Stromal cell of bone marrow (primary cell): ENCODE measurements around the gene TMEFF2.

Experiments used
- DNase-seq: peaks from one replicate; pipeline ENCODE4 v3.0.0-alpha.2; 2012; ENCODE audit warnings: low read depth

Gene TMEFF2

DNA sequence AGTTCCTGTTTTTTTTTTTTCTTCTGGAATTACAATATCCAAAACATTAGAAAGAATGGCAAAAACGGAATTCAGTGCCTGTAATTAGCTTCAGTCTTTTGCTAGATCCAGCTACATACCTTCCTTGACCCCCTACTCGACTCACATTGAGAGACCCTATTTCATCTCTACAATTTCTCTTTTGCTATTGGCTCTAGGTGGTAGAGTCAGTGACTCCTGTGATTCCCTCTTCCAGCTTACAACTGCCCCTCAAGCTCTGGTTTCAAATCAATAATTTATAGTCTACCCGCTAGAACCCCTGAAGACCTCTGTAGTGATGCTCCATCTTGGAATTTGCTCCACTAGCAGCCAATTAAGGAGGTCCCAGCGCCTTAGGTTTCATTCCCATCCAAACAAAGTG, 125.8 kb downstream of the TMEFF2 start:
- no peak for DNase-seq

DNA sequence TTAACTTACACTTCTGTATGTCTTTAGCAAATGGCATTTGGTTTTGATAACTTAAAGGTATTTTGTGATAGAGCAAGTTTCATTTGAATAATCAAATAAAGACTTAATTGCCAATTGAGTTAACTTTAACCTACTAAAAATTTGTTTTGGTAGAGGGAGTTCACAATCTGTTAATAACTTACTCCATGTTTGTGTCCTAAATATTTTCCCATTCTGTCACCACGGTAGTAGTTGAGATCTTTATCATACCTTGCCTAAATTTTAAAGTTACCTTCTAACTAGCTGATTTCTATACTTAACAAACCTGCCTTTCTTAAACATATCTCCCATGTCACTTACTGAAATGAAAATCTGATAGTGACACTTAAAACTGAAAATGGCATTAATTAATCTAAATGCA, 127.1 kb downstream of the TMEFF2 start:
- no peak for DNase-seq

DNA sequence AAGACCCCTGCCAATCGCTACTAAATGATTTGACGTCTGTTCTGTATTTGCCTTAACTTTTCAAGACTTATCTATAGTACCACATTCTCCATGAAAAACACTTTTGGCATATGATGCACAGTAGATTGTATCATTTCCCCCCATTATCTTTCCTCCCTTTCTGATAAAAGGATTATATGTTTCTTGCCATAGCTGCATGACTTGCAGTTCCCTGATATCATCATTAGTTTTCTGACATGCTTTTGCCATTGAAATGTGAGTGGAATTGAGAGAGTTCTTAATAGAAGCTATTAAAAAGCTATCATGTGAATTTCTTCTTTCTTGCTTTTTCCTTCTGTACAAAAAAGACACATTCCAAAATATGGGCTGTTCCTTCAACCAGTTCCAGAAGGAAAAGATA, 130.3 kb downstream of the TMEFF2 start:
- DNase-seq: no peak

DNA sequence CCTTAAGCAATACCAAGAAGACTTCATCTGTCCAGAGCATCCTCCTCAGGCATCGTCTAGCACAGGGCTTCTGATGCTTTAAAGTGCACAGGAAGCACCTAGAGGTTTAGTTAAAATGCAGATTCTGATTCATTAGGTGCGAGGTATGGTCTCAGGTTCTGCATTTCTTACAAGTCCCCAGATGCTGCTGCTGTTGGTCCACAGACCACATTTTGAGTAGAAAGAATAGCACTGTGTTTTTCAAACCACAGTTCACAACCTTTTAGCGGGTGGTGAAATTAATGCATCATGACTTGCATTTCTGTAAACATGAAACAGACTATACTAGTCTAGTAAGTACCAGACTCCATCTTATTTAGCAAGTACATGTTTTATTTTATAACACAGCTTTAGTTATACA, 134.6 kb downstream of the TMEFF2 start:
- no peak for DNase-seq

DNA sequence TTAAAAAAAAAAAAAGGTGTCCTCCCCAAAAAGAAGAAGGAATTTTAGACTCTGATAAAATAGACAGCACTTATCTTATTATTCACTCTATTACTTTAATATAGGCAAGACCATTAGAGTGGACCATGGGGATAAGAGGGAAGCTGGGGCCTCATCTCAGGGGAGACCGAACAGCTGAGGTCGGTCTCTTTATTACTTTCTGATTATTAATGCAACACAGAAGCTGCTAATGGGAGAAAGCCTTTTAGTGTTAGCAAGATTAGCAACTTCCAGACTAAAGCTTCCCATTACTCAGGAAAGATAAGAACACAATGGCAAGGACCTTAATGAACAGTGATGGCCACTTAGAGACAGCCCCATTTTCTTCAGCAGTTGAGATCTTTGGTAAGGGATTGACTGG, 135.5 kb downstream of the TMEFF2 start:
- DNase-seq: no peak

DNA sequence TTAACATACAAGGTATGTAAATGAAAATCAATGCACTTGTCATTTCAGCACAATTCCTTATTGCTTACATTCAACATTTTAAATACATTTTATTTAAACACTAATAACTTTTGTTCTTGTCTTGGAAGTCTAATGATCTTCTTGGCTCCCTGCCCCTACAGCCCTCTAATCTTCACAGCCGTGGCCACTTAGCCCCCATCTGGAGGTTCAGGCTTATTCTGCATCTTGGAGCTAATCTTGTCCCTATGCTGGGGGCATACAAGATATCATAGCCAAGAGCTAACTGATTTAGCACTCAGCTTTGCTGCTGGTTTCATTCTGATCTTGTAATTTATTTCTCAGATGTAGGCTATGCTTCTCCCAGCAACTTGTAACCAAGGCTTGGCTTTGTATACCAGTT, 140.8 kb downstream of the TMEFF2 start:
- no peak for DNase-seq

DNA sequence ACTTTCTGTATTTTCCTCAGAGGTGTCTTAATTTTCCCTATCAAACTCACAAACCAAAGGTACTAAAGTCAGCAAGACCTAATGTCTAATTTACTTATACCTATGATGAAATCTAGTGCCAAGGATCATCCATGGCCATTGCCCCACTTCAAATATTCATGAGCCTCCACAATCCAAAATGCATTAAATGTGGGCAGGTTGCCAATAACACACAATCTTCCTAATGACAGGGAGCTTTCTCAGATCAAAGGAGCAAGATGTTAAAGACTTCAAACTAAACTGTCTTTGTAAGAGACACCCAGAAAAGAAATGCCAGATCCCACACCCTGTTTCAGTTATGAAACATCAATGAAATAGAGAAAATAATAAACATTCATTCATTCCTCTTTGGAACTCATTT, 143.2 kb downstream of the TMEFF2 start:
- no peak for DNase-seq

DNA sequence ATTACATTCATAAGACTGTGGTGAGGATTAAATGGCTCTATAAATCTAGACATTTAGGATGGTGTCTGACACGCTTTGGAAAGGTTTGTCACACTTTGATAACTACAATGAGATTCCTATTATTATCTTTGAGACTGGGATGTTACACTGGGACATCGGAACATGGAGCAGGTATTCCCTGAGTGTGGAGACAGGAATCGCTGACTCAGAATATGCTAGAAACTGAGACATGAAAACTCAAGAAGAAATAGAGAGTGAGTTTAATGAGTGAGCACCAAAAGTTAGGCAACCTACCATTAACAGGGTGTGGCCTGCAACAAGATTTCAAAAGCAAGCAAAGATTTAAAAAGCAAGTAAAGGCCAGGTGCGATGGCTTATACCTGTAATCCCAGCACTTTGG, 145.4 kb downstream of the TMEFF2 start:
- no peak for DNase-seq

DNA sequence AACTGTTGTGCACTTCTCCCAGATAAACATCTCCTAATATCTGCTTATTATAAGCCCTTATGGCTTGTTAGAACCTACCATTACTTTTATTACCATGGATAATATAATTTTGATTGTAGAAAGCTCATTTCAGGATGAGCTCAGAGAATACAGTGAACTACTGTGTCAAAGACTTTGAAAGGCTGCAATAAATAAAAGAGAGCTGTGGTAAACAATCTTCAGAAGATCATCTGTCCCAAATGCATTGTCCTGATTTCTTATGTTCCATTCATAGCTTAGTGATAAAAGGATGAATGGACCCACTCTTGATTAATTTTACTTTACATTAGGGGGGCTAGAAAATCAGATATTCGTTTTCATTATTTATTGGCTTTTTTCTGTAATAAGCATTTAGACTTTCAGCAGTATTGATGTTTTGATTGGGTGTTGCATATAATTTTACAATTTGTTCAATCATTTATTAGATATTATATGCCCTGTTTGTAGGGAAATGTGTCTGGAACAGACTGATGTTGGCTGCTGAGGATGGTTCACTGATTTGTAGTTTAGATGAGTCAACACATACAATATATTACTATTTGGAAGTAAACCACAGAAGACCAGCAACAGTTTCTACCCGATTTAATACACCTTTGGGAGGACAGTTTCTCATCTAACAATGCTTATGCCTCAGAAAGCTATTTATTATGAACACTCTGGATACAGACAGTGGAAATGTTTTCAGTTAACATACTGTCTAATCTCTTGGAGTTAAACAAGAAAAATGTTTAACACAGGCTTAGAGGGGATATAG, 147.2 kb downstream of the TMEFF2 start:
- DNase-seq: no peak

DNA sequence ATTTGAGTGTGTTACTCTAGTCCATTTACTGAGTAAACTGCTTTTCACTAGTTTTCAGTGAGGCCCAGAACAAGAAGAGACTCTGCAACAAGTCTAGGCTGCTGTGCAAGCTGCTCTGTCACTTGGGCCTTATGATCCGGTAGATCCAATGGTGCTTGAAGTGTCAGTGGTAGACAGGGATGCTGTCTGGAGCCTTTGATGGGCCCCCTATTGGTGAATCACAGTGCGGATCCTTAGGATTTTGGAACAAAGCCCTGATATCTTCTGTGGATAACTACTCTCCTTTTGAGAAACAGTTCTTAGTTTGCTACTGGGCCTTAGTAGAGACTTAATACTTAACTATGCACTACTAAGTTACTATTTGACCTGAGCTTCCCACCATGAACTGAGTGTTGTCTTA, 150.2 kb downstream of the TMEFF2 start:
- DNase-seq: no peak

DNA sequence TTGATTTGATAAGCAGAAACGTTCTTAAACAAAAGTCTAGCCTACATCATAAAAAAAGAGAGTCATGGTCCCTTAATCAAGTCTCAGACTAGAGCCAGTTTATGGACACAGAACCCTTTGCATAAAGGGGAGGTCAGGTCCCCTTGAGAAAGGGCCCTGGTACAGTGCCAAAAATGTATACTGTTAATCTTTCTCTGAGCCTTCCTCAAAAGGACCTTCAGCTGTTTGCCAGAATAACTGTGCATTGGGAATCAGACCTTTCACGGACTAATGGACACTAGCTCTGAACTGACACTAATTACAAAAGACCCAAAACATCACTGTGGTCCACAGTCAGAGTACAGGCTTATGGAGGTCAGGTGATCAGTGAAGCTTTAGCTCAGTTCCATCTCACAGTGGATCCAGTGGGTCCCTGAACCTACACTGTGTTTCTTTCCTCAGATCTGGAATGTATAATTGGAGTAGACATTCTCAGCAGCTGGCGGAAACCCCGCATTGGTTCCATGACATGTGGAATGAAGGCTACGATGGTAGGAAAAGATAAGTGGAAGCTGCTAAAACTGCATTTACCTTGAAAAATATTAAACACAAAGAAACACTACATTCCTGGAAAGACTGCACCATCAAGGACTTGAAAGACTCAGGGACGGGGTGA, 151.4 kb downstream of the TMEFF2 start:
- no peak for DNase-seq

DNA sequence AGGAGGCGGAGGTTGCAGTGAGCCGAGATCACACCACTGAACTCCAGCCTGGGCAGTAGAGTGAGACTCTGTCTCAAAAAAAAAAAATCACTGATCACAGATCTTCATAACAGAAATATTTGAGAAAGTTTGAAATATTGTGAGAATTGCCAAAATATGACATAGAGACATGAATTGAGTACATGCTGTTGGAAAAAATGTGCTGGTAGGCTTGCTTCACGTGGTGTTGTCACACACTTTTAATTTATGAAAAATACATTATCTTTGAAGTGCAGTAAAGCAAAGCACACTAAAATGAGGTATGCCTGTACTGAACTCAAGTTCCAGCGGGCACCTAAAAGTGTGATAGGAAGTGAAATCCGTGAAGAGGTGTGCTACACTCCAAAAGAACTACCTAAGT, 152.6 kb downstream of the TMEFF2 start:
- DNase-seq: no peak

DNA sequence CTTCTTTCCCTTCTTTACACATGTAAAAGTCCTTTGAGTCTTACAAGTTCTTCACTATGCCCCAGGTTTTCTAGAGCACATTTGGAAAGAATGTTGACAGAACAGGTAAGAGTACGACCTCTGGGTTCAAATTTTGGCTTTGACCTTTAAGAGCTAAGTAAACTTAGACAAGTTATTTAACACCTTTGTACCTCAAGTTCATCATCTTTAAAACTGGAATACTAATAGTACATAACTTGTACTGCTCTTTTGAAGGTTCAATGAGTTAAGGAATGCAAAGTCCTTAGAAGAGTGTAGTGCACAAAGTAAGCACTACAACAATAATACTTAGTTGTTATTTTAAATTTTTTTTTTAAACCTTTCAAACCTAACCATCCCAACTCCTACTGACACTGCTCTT, 156.6 kb downstream of the TMEFF2 start:
- no peak for DNase-seq

DNA sequence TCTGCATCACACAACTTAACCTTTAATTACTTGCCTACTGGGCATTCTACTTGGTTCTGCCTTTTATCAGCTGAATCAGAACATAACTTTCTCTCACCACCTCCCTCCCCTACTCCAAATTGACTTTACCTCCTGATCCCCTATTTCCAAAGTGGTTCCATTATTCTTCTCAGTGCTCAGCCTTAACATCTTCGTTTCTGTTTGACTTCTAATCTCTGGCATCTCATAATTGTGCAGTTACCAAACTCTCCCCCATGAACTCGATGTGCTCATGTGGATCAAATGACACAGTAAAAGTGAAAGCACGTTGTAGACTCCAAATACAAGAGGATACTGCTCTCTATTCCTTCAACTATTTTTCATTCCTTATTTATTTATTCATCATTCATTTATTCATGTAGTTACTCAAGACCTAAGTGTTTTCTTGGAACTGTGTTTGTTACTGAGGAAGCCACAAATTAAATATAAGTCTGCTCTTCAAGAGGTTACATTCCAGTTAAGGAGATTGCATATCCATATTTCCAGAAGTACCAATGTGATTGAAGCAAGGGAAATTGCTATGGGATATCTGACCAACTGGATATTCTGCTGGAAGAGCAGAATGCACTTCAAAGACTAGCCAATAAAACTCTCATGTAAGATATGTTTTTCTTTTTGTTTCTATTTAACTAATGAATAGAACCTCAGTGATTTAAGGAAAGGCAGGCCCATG, 158.8 kb downstream of the TMEFF2 start:
- peak; percentile 41 for DNase-seq

DNA sequence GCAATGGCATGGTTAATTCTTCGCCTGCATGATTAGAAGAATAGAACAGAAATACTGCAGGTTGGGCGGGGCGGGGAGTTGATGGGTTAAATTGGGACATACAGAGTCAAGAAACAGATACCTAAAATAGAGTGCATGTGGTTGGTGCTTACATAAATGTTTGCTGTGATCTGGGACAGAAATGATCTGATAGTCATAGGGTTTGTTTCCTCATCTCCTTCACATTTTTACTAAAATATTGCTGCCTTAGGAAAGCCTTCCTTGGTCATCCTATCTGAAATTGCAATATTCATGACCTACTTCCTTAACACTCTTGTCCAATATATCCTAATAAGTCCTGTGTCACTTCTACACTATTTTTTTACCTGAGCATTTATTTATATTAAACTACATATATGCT, 163.9 kb downstream of the TMEFF2 start:
- no peak for DNase-seq

DNA sequence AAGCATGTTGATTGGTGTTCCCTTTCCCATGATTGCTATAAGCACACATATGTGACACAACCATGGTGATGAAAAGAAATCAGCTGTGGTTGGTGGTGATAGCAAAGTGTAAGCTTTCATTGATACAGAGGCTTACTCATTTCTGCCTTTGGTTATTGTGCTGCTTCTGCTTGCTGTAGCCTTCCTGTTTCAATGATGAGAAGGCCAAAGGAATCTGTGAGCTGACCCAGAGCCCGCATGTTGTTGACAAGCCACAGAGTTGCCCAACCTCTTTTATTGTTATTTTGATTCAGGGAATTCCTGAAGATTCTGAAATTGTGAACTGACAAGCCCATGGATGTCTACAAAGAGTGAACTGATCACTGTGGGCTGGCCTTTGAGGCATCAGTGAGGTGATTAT, 164.4 kb downstream of the TMEFF2 start:
- no peak for DNase-seq

DNA sequence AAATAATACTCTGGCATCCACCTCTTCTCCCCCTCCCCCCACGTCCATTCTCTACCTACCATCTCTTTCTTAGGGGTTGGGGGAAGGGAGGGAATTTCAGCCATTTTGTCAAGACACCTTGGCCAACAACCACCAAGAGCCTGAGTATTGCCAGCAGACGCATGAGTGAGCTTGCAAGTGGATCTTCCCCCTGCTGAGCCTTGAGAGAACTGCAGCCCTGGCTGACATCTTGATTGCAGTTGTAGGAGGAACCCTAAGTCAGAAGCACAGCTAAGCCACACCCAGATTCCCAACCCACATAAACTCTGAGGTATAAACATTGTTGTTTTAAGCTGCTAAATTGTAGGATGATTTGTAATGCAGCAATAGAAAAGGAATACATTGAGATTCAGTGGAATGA, 165.6 kb downstream of the TMEFF2 start:
- no peak for DNase-seq

DNA sequence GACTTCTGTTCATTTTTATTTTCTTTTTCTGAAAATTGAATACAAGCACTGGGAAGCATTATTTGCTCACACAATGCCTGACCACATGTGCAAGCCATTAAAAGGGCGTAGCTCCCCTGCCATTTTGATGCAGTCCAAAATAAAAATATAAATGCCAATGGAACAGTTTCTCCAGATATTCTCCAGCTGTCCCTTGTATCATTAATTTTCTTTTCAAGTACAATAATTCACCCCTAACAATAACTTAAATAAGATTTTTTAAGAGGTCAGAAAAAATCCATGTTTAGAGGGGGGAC, 168.0 kb downstream of the TMEFF2 start:
- DNase-seq: no peak

DNA sequence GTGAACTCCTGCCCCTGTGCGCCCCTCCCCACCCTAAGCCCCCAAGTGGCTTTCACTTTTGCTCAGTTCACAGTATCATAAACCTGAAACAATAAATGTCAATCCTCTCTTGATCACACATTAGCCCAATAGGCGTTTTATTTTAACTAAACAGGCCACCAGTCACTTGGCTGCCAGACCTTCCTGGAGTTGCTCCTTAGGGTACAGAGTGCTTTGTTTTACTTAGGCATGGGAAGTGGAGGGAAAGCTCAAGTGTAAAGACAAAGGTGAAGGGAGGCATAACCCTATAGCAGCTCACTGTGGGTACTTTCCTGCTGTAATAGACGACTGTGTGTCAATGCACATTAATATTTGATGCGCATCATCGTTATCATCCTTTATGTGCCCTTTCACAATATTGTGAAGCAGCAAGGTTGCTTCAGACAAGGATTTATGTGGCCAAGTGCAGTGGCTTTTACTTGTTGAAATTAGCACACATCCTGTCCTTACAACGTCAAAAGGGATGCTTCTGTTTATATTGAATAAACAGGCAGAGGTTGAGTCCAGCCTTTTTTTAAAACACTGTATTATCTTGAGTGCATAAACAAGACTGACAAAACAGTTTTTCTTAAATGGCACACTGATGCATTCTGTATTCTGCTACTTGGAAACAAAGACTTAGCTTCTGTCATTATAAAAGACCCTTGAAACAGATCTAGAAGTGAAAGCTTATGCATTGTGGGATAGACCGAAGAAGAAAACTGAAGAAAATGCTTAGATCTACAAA, 168.5 kb downstream of the TMEFF2 start:
- no peak for DNase-seq

DNA sequence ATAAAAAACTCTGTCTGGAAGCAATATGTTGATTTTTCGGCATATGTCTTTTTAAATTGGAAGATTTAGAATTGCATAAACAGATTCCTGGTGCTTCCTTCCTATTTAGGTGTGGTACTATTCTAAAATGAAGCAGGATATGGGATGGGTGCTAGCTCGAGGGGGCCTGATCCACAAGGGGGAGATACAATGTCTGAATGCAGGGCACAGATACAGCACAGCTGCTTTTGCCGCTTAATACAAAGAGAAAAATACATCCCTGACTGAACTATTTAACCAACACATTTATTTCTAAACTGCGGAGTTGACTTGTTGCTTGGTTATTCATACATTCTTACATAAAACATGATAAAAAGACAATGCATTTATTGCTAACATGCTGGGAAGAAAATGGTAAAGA, 169.1 kb downstream of the TMEFF2 start:
- no peak for DNase-seq

DNA sequence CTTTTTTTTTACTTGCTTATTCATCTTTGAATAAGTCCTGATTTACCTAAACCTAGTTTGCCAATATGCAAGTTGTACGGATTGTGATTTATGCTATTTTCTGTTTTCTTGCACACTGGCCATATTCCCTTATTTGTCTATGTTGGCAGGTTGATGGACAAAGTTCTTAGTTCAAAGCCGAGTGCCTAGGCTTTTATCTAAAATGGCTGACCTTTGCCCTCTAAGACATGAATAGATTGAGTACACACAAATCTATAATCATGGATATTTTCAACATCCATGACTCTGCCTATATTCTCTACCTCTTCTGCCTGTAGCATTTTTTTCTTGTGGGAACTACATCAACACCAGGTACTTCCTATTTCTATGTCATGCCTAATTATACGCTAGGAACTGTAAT, 171.7 kb downstream of the TMEFF2 start:
- DNase-seq: no peak

DNA sequence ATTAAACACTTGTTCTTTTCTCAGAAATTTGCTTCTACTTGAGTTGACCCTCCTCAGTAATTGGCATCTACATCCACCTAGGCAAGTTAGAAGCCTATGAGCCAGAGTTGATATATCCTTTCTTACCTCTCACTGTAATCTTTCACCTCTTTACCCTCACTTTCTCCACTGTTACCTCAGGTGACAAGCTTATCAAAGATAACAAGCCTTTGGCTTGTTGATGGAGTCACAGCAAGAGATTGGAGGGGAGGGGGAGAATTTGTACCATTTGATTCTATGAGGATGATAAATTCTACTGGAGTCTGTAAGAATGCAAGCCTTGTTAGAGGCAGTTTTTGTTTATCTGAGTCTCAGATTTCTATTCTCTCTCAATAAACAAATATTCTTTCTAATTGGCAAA, 176.9 kb downstream of the TMEFF2 start:
- DNase-seq: no peak

DNA sequence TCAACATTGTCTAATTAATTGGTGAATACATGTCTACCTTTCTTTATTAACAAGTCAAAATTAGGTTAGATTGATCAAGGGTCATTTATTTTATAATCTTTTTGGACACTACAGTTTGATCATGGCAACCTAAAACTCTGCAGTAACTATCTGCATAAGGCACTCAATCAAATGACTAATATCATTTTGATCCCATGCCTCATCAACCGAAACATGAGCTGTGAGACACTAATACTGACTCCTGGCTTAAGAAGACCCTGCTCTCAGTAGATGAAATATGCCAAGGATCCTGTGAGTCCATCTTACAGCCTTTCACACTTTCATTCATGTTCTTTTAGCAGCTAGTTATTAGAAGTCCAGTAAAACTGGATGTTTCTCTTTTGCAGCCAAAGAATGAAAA, 178.5 kb downstream of the TMEFF2 start:
- DNase-seq: no peak
